CD4-positive, alpha-beta T cell treated with Interleukin-17A for 4 hours (primary cell): ENCODE results near the gene TMED6.
"Not testable (repeated sequence)": the region's sequence is repeated elsewhere in the genome, so short reads cannot be mapped to it uniquely, and the experiment has no call there.

Experiments
- DNase-seq: peaks from one replicate; pipeline ENCODE4 v3.0.0-alpha.2; 2020; ENCODE audit warnings: mixed read lengths

Gene TMED6

DNA sequence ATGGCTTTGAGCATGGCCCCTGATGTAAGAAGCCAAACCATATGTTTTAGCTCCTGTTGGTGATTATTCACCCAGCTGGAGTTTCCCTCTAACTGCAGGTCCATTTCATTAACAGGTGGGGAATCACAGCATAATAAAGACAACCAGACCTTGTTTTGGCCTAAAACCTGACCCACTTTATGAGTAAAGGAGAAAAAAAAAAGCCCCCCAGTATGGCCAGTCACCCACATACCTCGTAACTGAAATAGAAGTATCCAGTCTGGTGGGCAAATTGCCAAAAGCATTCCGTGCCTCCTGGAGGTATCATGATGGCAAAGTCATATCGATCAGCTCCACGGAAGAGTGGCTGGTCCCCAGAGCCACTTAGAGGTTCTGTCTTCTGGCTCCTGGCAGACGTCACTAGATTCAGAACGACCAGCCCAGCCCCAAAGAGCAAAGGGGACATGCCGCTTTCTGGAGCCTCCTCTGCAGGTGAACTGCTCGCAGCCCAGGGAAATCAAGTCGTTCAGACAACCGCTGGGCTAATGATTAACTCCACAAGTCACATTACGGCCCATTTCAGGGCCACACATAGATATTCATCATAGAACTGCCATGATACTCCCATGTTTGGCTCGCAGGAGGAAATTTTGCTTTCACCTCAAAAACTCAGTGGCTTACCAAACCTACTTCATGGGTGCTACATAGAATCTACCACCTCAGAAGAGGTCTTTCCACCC, at the start of gene TMED6:
Gene TMED6, minus strand, starts transcription at position 478 of the 719 bp plus-strand sequence. Its CDS starts 33 bp downstream, at position 445.
- DNase-seq, result no peak

- no peak for DNase-seq
These were observed 47.8 kb upstream of the TMED6 start for GRCh38 chr16:69399361-69399760.

GRCh38 chr16:69397821-69398521, 46.4 kb upstream of the TMED6 start:
- no peak for DNase-seq

DNA sequence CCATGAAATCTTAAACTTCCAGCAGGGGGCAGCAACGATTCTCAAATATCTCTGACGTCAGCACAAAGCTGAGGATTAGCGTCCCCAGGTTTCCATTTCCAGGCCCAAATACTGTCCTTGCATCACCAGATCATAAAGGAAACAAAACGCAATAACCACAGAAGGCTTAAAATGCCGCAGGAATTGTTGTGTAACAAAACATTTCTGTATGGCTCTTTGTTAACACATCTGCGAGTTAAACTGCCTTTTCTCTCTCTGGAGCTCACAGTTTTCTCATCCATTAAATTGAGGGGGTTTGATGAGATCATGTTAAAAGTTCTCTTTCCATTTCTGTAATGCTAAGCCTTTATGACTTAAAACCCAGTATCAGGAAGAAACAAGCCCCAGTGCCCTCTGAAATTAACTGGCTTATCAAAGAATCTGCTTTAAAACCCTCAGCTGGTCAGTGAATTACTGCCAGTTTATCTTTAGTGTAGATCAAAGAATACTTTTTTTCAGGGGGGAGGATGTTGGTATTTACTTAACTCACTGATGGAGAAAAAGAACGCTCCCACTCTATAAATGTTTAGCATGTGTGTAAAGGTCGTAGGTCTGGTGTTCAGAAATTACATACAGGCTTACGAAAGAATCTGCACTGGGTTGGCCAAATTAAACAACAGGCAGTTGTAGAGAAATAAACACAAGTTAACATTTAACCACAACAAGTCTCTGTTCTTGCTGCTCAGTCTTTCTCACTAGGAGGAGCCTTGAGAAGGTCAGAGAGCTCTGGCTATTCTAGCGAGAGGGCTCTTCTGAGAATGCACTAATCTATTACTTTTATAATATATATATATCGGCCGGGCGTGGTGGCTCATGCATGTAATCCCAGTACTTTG, 44.8 kb upstream of the TMED6 start:
- peak; percentile 82 for DNase-seq

GRCh38 chr16:69395859-69396186, 44.2 kb upstream of the TMED6 start:
- no peak for DNase-seq

DNA sequence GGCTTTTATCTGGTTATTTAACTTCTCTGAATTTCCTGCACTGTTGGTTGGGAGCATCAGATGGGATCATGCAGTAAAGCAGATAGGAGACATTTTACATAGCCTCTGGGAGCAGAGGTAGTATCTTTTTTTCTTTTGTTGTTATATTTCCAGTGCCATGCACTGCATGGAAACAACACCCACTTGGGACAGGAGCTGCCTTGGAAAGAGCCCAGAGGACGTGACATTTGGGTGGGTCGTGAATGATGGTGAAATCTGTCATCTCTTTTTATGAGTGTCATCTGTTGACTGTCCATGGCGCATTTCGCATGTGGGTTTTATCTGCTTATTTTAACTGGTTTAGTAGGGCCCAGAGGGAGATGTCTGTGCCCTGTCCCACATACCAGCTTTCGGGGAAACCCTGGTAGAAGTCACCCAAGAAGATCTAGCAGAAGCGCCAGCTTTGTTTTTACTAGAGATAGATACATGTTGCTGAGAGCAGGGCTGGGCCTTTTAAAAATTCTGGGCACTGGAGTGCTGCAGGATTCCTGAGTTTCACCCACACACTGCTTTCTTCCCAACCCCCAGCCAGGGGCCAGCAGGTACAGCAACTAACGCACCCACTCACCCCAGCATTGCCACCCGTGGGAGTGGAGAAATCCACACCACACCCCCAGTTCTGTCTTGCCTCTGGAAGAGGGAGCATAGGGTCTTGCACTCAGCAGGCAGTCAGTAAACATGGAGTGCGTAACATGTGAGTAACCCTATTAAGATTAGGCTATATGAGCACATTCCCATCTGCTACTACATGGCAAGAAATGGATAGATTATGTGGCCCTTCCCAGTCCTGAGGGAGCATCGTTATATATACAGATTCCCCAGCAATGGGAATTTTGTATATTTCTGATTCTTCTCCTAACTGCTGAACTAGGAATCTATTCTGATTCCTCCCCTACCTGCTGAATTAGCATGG, 42.6 kb upstream of the TMED6 start:
- DNase-seq, result no peak

- no peak for DNase-seq
These were observed 35.0 kb upstream of the TMED6 start for GRCh38 chr16:69386596-69386995.

GRCh38 chr16:69384974-69385373, 33.4 kb upstream of the TMED6 start:
- DNase-seq, result no peak

DNA sequence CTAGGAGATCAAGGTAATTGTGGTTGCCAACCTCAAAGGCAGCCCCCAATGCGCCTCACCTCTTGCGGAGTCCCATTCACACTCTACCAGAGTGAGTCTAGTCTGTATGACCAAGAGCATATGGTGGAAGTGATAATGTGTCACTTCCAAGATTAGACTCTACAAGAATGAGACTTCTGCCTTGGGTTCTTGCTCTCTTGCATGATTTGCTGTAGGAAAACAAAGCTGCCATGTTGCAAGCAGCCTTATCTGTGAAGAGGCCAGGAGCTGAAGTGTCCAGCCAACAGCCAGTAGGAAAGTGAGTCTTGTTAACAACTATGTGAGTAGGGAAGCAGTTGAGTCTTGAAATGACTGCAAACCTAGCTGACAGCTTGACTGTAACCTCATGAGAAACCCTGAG, 30.8 kb upstream of the TMED6 start:
- no peak for DNase-seq

DNA sequence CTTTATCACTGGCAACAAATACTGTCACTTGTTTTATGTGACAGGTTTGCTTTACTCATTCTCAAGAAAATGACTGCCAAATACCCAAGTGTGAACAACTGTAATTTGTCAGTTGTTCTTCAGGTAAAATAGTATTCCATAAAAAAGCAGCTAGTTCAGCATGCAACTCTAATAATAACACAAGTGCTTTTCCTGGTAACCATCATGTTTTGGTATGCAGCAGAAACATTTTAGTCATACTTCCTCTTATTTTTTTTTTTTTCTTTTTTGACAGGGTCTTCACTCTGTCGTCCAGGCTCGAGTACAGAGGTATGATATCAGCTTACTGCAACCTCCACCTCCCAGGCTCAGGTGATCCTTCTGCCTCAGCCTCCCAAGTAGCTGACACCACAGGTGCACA, 29.6 kb upstream of the TMED6 start:
- no peak for DNase-seq

- no peak for DNase-seq
These were observed 27.2 kb upstream of the TMED6 start for GRCh38 chr16:69378760-69379159.

DNA sequence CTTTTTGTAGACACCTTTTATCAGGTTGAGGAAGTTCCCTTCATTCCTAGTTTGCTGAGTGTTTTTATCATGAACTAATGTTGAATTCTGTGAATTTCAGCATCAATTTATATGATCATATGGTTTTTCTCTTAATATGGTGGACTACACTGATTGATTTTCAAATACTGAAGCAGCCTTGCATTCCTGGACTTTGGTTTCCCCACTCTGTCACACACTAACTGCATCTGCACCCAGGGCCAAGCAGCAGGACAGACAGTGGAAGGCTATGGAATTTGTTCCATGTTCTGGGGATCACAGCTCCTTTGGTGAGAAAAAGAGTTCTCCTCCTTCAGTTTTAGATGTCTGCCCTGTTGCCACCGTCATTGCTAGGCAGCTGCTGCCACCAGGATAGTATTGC, 26.4 kb upstream of the TMED6 start:
- no peak for DNase-seq

DNA sequence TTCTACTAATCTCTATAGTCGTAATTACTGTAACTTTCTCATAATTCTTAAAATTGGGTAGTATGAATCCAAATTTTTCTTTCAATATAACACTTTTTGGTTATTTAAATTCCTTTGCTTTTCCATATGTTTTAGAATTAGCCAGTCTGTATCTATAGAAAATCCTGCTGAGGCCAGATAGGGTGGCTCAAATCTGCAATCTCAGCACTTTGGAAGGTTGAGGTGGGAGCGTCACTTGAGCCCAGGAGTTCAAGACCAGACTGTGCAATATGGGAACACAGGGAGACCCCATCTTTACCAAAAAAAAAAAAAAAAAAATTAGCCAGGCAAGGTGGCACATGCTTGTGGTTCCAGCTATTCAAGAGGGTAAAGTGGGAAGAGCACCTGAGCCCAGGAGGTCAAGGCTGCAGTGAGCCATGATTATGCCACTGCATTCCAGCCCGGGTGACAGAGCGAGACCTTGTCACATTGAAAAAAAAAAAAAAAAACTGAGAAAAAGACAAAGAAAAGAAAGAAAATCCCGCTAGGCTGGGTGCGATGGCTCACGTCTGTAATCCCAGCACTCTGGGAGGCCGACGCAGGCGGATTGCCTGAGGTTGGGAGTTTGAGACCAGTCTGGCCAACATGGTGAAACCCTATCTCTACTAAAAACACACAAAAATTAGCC, 24.9 kb upstream of the TMED6 start:
- DNase-seq, result no peak

GRCh38 chr16:69373019-69373418, 21.4 kb upstream of the TMED6 start:
- DNase-seq, result no peak

DNA sequence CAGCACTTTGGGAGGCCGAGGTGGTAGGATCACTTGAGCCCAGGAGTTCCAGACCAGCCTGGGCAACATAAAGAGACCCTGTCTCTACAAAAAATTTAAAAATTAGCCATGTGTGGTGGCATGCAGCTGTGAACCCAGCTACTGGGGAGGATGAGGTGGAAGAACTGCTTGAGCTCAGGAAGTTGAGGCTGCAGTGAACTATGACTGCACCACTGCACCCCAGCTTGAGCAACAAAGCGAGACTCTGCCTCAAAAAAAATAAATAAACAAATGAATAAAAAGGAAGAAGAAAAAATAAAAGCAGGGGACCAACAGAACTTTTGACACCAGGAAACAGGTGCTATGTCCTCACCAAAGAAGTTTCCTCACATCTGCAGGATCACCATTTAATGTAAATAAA, 20.0 kb upstream of the TMED6 start:
- DNase-seq, result no peak

DNA sequence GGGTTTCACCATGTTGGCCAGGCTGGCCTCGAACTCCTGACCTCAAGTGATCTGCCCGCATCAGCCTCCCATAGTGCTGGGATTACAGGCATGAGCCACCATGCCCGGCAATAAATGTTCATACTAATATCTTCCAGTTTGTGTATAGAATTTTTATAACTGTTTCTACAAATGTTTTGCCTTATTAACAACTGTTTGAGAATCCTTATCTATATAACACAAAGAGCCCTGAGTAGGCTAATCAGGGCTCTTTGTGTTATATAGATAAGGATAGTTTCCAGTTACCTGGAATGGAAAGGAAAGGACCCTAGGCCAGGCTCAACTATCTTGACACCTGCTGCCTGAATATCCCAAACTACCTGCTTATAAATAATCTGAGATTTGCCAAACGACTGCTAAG, 17.3 kb upstream of the TMED6 start:
- DNase-seq, result no peak

- DNase-seq, result no peak
These were observed 16.4 kb upstream of the TMED6 start for GRCh38 chr16:69367980-69368379.

- no peak for DNase-seq
These were observed 14.8 kb upstream of the TMED6 start for GRCh38 chr16:69366431-69366830.

DNA sequence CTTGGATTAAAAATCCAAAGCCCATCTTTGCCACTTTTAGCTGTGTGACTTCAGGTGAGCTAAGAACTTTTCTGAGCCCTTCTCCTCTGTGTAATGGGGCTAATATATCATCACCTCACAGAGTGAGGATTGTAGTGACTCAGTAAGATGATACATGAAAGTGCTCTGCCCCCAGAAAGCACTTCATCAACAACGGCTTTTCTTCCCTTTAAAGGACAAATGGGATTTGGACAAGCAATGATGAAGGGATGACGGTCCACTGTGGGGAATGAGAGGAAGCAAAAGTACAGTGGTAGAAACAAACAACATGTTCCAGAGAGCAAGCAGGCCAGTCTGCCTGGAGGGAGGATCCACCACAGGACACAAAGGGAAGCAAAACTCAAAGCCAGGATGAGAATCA, 14.3 kb upstream of the TMED6 start:
- no peak for DNase-seq

DNA sequence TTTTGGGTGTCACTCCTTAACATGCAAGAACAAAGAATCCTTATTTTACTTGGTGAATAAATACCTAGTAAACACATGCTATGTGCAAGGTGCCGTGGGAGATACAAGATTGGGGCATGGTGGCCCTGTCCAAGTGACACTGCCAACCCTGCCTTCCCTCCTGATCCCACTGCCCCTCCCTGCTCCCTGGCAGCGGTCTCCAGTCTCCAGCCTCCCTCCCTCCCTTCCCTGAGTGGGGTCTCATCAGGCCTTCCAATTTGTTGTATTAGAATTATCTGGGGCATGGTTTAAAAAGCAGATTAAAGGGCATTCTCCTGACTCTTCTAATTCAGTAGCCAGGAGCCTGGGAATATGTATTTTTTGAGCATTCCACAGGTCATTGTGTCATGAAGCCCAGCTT, 12.5 kb upstream of the TMED6 start:
- DNase-seq, result no peak

- DNase-seq, result no peak
These were observed 11.7 kb upstream of the TMED6 start for GRCh38 chr16:69363281-69363717.

DNA sequence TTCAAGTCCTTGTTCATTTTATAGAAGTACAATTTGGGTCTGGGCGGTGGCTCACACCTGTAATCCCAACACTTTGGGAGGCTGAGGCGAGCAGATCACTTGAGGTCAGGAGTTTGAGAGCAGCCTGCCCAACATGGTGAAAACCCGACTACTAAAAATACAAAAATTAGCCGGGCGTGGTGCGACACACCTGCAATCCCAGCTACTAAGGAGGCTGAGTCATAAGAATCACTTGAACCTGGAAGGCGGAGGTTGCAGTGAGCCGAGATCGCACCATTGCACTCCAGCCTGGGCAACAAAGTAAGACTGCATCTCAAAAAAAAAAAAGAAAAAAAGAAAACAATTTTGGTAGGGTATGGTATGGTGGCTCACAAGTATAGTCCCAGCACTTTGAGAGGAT, 8.5 kb upstream of the TMED6 start:
- not testable (repeated sequence) for DNase-seq
